Naive B cell (primary cell): ENCODE measurements around the gene SH3PXD2A. TPM values are rescaled to one million over a fixed set of nuclear protein-coding genes. Genes with fewer than 3 reads are reported as not detected.

Experiments used
- ATAC-seq, 2 donors: fragments of 150-1000 bp; cut with Tn5 transposase; 2 replicates each; pipeline ENCODE4 v1.10.0; 2021; ENCODE audit warnings: low read depth in 2 of 2, mild to moderate bottlenecking in 2 of 2, moderate library complexity in 2 of 2
- DNase-seq: peaks from one replicate; pipeline ENCODE4 v3.0.0; 2022
- H3K27ac Mint-ChIP-seq, 6 donors: one replicate each; pipeline ENCODE4 v1.8.0; 2020 to 2022; ENCODE audit warnings: mild to moderate bottlenecking in 6 of 6, mixed read lengths in 6 of 6, moderate library complexity in 5 of 6, inconsistent platforms in 2 of 6
- H3K27me3 Mint-ChIP-seq, 3 donors: one replicate each; pipeline ENCODE4 v1.8.0; 2021 to 2022; ENCODE audit warnings: mixed read lengths in 3 of 3, mild to moderate bottlenecking in 1 of 3
- H3K36me3 Mint-ChIP-seq, 2 donors: one replicate each; pipeline ENCODE4 v1.8.0; 2020 to 2022; ENCODE audit warnings: mixed read lengths in 2 of 2, inconsistent platforms in 1 of 2, mild to moderate bottlenecking in 1 of 2
- H3K4me1 Mint-ChIP-seq, 3 donors: one replicate each; pipeline ENCODE4 v1.8.0; 2020 to 2022; ENCODE audit warnings: mixed read lengths in 3 of 3, inconsistent platforms in 1 of 3, mild to moderate bottlenecking in 1 of 3, moderate library complexity in 1 of 3
- H3K4me3 Mint-ChIP-seq, 8 donors: one replicate each; pipeline ENCODE4 v1.8.0; 2020 to 2022; ENCODE audit warnings: mild to moderate bottlenecking in 8 of 8, mixed read lengths in 8 of 8, moderate library complexity in 8 of 8, inconsistent platforms in 2 of 8
- H3K9me3 Mint-ChIP-seq, 7 donors: one replicate each; pipeline ENCODE4 v1.8.0; 2020 to 2022; ENCODE audit warnings: mixed read lengths in 7 of 7, mild to moderate bottlenecking in 5 of 7, inconsistent platforms in 2 of 7, moderate library complexity in 1 of 7
- polyA plus RNA-seq, 6 donors: library from polyadenylated mRNA; unstranded; fragments of 300-500 nt; fragmentation: Illumina TruSeq; gene quantifications; one replicate each; pipeline ENCODE4 v1.2.3, GENCODE V29; 2021; ENCODE audit warnings: low read depth in 6 of 6

The SH3PXD2A gene
- polyA plus RNA-seq, 6 donors from 2014 or later, result 0.47 to 1.4 (median 0.72) TPM; not detected in 1

DNA sequence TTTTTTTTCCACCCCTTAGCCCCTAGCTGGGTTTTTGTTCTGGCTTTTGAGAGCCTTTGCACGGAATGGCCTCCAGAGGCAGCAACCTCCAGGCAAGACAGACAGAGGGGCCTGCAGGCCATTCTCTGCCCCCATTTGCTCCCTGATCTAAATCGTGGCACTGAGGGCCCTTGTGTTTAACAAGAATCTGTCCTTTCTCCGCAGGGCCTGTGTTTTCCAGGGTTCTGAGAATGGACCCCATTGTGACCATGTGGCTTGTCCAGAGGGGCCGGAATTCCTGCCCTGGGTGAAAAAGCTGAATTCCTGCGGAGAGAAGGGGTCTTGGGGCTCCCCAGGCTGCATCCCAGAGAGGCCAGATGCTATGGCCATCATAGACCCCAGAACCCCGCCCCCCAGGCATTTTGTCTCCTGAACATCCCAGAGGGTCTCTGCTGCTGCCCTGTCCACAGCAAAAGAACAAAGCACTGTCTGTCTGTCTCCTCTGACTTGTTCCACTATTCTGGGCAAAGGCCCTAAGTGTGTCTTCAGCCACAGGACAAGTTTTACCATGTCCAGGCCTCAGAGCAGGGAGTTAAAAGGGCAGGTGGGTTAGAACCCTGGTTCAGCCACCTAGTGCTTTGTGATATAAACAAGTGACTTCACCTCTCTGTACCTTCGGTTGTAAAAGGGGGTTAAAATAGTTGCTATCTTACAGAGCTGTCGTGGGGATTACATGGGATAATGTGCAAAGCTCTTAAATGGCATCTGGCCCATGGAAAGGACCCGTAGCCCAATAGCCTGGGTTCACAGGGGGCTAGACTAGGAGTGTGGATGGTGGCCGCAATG lies 155.6 kb downstream of the SH3PXD2A start:
- H3K27ac Mint-ChIP-seq, result peak overlapping the region in 1 of 6 donors; percentile 70
- peaks cover 9 to 22% (median 12%) of the 10 kb centered on the region in 3 donors for H3K4me1 Mint-ChIP-seq
- H3K36me3 Mint-ChIP-seq, result no peaks in the 10 kb centered on the region
- no peak overlapping the region for H3K4me3 Mint-ChIP-seq
- H3K9me3 Mint-ChIP-seq, result no peaks in the 10 kb centered on the region
- ATAC-seq (no peak), DNase-seq (no peak)
- H3K27me3 Mint-ChIP-seq, result peaks cover 0 to 10% (median 0%) of the 10 kb centered on the region in 3 donors

DNA sequence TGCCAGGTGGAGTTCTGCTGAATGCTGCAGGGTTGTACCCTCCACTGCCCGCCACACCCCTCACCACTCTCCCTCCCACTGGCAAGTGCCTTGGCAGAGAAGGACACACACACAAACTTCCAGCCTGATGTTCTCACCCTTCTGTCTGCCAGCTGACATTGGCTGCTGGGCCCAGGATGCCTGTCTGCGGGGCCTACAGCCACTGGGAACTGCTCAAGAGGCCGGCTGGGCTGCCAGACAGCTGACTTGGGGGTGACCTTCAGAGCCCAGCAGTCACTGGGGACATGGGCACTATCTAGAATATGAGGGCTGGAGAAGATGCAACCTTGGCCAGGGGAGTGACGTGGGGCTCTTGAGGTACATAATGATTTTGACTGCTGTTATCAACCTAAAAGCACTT lies 157.1 kb downstream of the SH3PXD2A start:
- H3K9me3 Mint-ChIP-seq, result no peaks in the 10 kb centered on the region
- H3K27me3 Mint-ChIP-seq, result peaks cover 0 to 10% (median 0%) of the 10 kb centered on the region in 3 donors
- no peak overlapping the region for H3K4me3 Mint-ChIP-seq
- no peaks in the 10 kb centered on the region for H3K36me3 Mint-ChIP-seq
- DNase-seq (no peak), ATAC-seq (no peak)
- no peak overlapping the region for H3K27ac Mint-ChIP-seq
- peaks cover 14 to 31% (median 18%) of the 10 kb centered on the region in 3 donors for H3K4me1 Mint-ChIP-seq

- Mint-ChIP-seq H3K27me3 (peaks cover 0 to 10% (median 0%) of the 10 kb centered on the region in 3 donors), H3K4me3 (no peak overlapping the region), H3K36me3 (no peaks in the 10 kb centered on the region), H3K4me1 (peaks cover 14 to 31% (median 19%) of the 10 kb centered on the region in 3 donors), H3K9me3 (no peaks in the 10 kb centered on the region), H3K27ac (no peak overlapping the region)
- ATAC-seq, result no peak
- DNase-seq, result no peak
These were observed 157.6 kb downstream of the SH3PXD2A start for GRCh38 chr10:103697787-103698186.

GRCh38 chr10:103696411-103697145 lies 158.8 kb downstream of the SH3PXD2A start:
- ATAC-seq (no peak), DNase-seq (no peak)
- peak overlapping the region in 2 of 6 donors; percentile 10 to 28 for H3K27ac Mint-ChIP-seq
- H3K4me1 Mint-ChIP-seq, result peaks cover 19 to 37% (median 24%) of the 10 kb centered on the region in 3 donors
- peak overlapping the region in 4 of 8 donors; percentile 3 to 53 (median 26) for H3K4me3 Mint-ChIP-seq
- H3K36me3 Mint-ChIP-seq, result no peaks in the 10 kb centered on the region
- H3K27me3 Mint-ChIP-seq, result peaks cover 0 to 10% (median 0%) of the 10 kb centered on the region in 3 donors
- H3K9me3 Mint-ChIP-seq, result no peaks in the 10 kb centered on the region

DNA sequence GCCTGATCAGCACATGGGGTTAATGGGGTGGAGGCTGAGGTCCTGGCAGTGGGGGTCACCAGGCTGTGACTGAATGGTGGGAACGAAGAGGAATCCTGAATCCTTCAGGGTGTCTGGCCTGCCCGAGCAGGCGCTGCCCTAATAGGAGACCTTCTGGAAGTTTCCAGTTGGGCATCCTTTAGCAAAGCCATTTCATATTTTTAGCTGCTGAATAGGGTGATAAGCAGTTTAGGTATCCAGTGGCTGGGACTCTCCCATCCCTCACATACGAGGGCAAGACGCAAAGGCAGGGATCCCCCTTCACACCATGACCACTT lies 159.3 kb downstream of the SH3PXD2A start:
- H3K36me3 Mint-ChIP-seq, result no peaks in the 10 kb centered on the region
- H3K27me3 Mint-ChIP-seq, result peaks cover 0 to 10% (median 0%) of the 10 kb centered on the region in 3 donors
- peaks cover 22 to 42% (median 28%) of the 10 kb centered on the region in 3 donors for H3K4me1 Mint-ChIP-seq
- no peak for ATAC-seq
- no peak for DNase-seq
- H3K9me3 Mint-ChIP-seq, result no peaks in the 10 kb centered on the region
- H3K4me3 Mint-ChIP-seq, result peak overlapping the region in 2 of 8 donors; percentile 3 to 37
- H3K27ac Mint-ChIP-seq, result peak overlapping the region in 1 of 6 donors; percentile 10

DNA sequence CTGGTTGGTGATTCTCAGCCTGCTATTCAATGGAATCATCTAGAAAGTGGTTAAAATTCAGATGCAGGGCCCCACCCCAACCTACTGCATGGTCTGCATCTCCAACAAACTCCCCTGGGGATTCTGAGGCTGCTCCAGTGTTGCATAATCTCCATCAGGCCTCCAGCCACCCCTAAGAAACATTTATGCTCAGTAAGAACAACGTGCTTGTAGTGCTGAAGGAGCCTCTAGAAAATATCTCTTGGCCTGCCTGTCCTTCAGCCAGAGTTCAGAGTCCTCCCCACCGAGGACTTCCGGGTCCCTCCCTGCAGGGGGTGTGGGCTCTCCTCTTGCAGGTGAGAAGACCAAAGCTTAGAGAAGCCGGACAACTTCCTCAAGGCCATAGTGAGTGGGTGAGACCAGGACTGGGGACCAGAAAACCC lies 159.8 kb downstream of the SH3PXD2A start:
- H3K27me3 Mint-ChIP-seq, result peaks cover 0 to 10% (median 0%) of the 10 kb centered on the region in 3 donors
- no peak for ATAC-seq
- H3K9me3 Mint-ChIP-seq, result no peaks in the 10 kb centered on the region
- peak overlapping the region in 1 of 6 donors; percentile 9 for H3K27ac Mint-ChIP-seq
- DNase-seq, result no peak
- H3K4me1 Mint-ChIP-seq, result peaks cover 27 to 46% (median 28%) of the 10 kb centered on the region in 3 donors
- no peaks in the 10 kb centered on the region for H3K36me3 Mint-ChIP-seq
- H3K4me3 Mint-ChIP-seq, result peak overlapping the region in 2 of 8 donors; percentile 39 to 41

- no peak for DNase-seq
- Mint-ChIP-seq H3K9me3 (no peaks in the 10 kb centered on the region), H3K4me1 (peaks cover 28 to 51% (median 33%) of the 10 kb centered on the region in 3 donors), H3K36me3 (no peaks in the 10 kb centered on the region), H3K4me3 (peak overlapping the region; percentile 82 to 94 (median 92)), H3K27me3 (peaks cover 0 to 5% (median 0%) of the 10 kb centered on the region in 3 donors), H3K27ac (peak overlapping the region in 5 of 6 donors; percentile 61 to 96 (median 89))
- ATAC-seq, result no peak
These were observed 161.6 kb downstream of the SH3PXD2A start for GRCh38 chr10:103693812-103694205.

- H3K27ac Mint-ChIP-seq, result peak overlapping the region in 5 of 6 donors; percentile 61 to 96 (median 93)
- H3K27me3 Mint-ChIP-seq, result no peaks in the 10 kb centered on the region
- ATAC-seq, result peak; percentile 63 to 67
- H3K4me3 Mint-ChIP-seq, result peak overlapping the region; percentile 83 to 94 (median 92)
- H3K36me3 Mint-ChIP-seq, result no peaks in the 10 kb centered on the region
- DNase-seq, result peak; percentile 67
- H3K4me1 Mint-ChIP-seq, result peaks cover 28 to 51% (median 33%) of the 10 kb centered on the region in 3 donors
- H3K9me3 Mint-ChIP-seq, result no peaks in the 10 kb centered on the region
These were observed 162.2 kb downstream of the SH3PXD2A start for GRCh38 chr10:103692952-103693811.

- Mint-ChIP-seq H3K9me3 (no peaks in the 10 kb centered on the region), H3K4me1 (peaks cover 28 to 51% (median 33%) of the 10 kb centered on the region in 3 donors), H3K27ac (peak overlapping the region; percentile 42 to 96 (median 90)), H3K4me3 (peak overlapping the region; percentile 79 to 92 (median 86)), H3K27me3 (no peaks in the 10 kb centered on the region), H3K36me3 (no peaks in the 10 kb centered on the region)
- peak; percentile 76 to 77 for ATAC-seq
- DNase-seq, result peak; percentile 73
These were observed 162.9 kb downstream of the SH3PXD2A start for GRCh38 chr10:103692436-103692951.

DNA sequence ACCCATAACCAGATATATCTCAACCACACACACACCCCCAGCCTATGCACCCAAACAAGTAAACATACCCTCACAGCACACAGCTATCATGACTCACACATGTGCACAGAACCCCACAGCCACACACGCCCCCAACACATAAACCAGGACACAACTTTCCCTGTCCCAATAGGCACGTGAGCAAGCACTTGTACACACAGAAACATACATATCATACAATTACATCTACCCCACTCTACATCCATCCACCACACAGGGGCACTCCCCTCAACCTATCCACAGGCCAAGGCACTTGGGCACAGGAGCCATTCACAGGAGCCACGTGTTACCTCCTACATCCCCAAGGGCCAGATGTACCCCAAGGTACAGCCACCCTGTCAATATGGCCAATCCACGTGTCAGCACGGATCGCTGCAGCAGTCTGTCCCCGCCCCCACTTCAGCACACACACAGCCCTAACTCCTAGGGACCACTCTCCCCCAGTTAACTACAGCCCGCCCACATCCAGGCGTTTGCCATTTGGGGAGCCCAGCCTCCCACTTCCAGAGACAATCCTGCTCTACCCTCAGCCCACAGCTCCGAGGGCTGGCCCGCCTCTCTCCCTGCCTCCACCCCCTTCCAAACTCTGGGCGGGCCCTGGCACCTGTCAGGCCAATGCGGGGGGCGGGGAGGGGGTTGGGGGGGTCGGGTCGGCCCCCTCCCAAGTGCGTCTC lies 163.5 kb downstream of the SH3PXD2A start:
- peak overlapping the region; percentile 30 to 92 (median 87) for H3K4me3 Mint-ChIP-seq
- no peaks in the 10 kb centered on the region for H3K36me3 Mint-ChIP-seq
- peak; percentile 16 to 36 for ATAC-seq
- H3K27me3 Mint-ChIP-seq, result no peaks in the 10 kb centered on the region
- peak; percentile 31 for DNase-seq
- H3K27ac Mint-ChIP-seq, result peak overlapping the region; percentile 70 to 96 (median 90)
- H3K9me3 Mint-ChIP-seq, result no peaks in the 10 kb centered on the region
- H3K4me1 Mint-ChIP-seq, result peaks cover 28 to 48% (median 33%) of the 10 kb centered on the region in 3 donors

DNA sequence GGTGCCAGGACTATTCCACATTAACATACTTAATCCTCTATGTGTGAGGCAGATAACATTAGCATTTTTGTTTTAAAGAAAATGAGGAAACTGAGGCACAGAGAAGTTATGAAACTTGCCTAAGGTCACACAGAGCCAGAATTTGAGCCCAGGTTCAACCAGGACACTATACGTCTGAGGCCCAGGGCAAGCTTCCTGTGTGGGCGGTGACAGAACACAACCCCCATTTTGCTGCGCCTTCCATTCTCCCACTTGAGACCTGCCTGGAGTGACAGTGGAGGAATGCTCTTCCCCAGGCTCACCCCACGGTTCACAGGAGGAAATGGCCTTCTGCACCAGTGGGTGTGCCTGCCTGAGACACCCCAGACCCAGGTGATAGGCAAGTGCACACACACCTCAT lies 164.1 kb downstream of the SH3PXD2A start:
- DNase-seq (no peak), ATAC-seq (no peak)
- no peaks in the 10 kb centered on the region for H3K9me3 Mint-ChIP-seq
- H3K27ac Mint-ChIP-seq, result peak overlapping the region in 5 of 6 donors; percentile 2 to 95 (median 86)
- H3K27me3 Mint-ChIP-seq, result no peaks in the 10 kb centered on the region
- peak overlapping the region in 7 of 8 donors; percentile 30 to 91 (median 85) for H3K4me3 Mint-ChIP-seq
- peaks cover 25 to 43% (median 29%) of the 10 kb centered on the region in 3 donors for H3K4me1 Mint-ChIP-seq
- no peaks in the 10 kb centered on the region for H3K36me3 Mint-ChIP-seq

- no peak for DNase-seq
- Mint-ChIP-seq H3K36me3 (no peaks in the 10 kb centered on the region), H3K27ac (peak overlapping the region in 2 of 6 donors; percentile 80 to 86), H3K9me3 (no peaks in the 10 kb centered on the region), H3K27me3 (no peaks in the 10 kb centered on the region), H3K4me1 (peaks cover 21 to 43% (median 27%) of the 10 kb centered on the region in 3 donors), H3K4me3 (peak overlapping the region in 1 of 8 donors; percentile 91)
- ATAC-seq, result no peak
These were observed 165.1 kb downstream of the SH3PXD2A start for GRCh38 chr10:103690281-103690680.
